ENCODE results near the gene ARID5A.
"Not testable (repeated sequence)": the region's sequence is repeated elsewhere in the genome, so short reads cannot be mapped to it uniquely, and the experiment has no call there.

The ARID5A gene

GRCh38 chr2:96556441-96557330 lies 20.1 kb downstream of the ARID5A start:
- peak; percentile 86 for DNase-seq
- Histone ChIP-seq H3K56ac (ENCODE audit: low read length) (no peak overlapping the region), H3K79me1 (ENCODE audit: low read length) (no peaks in the 10 kb centered on the region), H2BK15ac (replicated peaks; ENCODE audit: low read depth) (no peak overlapping the region), H3K4me3 (ENCODE audit: low read length) (no peak overlapping the region), H3K23ac (ENCODE audit: low read length) (no peak overlapping the region), H4K5ac (ENCODE audit: low read length) (no peak overlapping the region), H2BK120ac (ENCODE audit: low read depth, low read length) (no peak overlapping the region), H3K36me3 (ENCODE audit: control insufficient read depth, insufficient read depth, low read length) (no peaks in the 10 kb centered on the region), H3K18ac (ENCODE audit: low read length) (no peak overlapping the region), H3K27me3 (ENCODE audit: insufficient read depth, low read length, poor library complexity) (no peaks in the 10 kb centered on the region), H2AK5ac (ENCODE audit: low read length) (no peak overlapping the region), H2BK5ac (ENCODE audit: low read length) (no peak overlapping the region), H3K79me2 (ENCODE audit: control insufficient read depth, insufficient read depth, low read length) (no peaks in the 10 kb centered on the region), H3K4me1 (ENCODE audit: control insufficient read depth, low read depth, low read length) (no peaks in the 10 kb centered on the region), H3K9ac (ENCODE audit: low read length) (no peak overlapping the region), H3K4ac (ENCODE audit: low read depth, low read length) (no peak overlapping the region), H4K8ac (ENCODE audit: low read depth, low read length) (no peak overlapping the region), H3K4me2 (ENCODE audit: low read length) (no peak overlapping the region), H3K27ac (ENCODE audit: low read depth, low read length) (no peak overlapping the region)
- WGBS (ENCODE audit: extremely low coverage, insufficient coverage, low lambda C conversion rate): no CpG with 5 or more reads among the region's 16 CpGs

- not testable (repeated sequence) for H3K4me3 ChIP-seq (ENCODE audit: low read length); H2AK5ac ChIP-seq (ENCODE audit: low read length); H2BK15ac ChIP-seq (replicated peaks; ENCODE audit: low read depth); H3K56ac ChIP-seq (ENCODE audit: low read length); H3K79me1 ChIP-seq (ENCODE audit: low read length); H3K27ac ChIP-seq (ENCODE audit: low read depth, low read length); H3K79me2 ChIP-seq (ENCODE audit: control insufficient read depth, insufficient read depth, low read length); H3K23ac ChIP-seq (ENCODE audit: low read length); H3K4ac ChIP-seq (ENCODE audit: low read depth, low read length); H3K27me3 ChIP-seq (ENCODE audit: insufficient read depth, low read length, poor library complexity); H3K18ac ChIP-seq (ENCODE audit: low read length); H3K9ac ChIP-seq (ENCODE audit: low read length); H3K4me1 ChIP-seq (ENCODE audit: control insufficient read depth, low read depth, low read length); H3K4me2 ChIP-seq (ENCODE audit: low read length); H4K8ac ChIP-seq (ENCODE audit: low read depth, low read length); H2BK5ac ChIP-seq (ENCODE audit: low read length); DNase-seq; H3K36me3 ChIP-seq (ENCODE audit: control insufficient read depth, insufficient read depth, low read length); H2BK120ac ChIP-seq (ENCODE audit: low read depth, low read length); H4K5ac ChIP-seq (ENCODE audit: low read length)
- no CpG with 5 or more reads among the region's 6 CpGs for WGBS (ENCODE audit: extremely low coverage, insufficient coverage, low lambda C conversion rate)
Measured at GRCh38 chr2:96557421-96557820, 20.9 kb downstream of the ARID5A start.

- Histone ChIP-seq H4K5ac (ENCODE audit: low read length) (no peak overlapping the region), H3K9ac (ENCODE audit: low read length) (no peak overlapping the region), H4K8ac (ENCODE audit: low read depth, low read length) (no peak overlapping the region), H2BK120ac (ENCODE audit: low read depth, low read length) (no peak overlapping the region), H3K4me1 (ENCODE audit: control insufficient read depth, low read depth, low read length) (no peaks in the 10 kb centered on the region), H3K4ac (ENCODE audit: low read depth, low read length) (no peak overlapping the region), H3K4me3 (ENCODE audit: low read length) (no peak overlapping the region), H3K27ac (ENCODE audit: low read depth, low read length) (no peak overlapping the region), H3K4me2 (ENCODE audit: low read length) (no peak overlapping the region), H2BK5ac (ENCODE audit: low read length) (no peak overlapping the region), H3K79me1 (ENCODE audit: low read length) (no peaks in the 10 kb centered on the region), H3K36me3 (ENCODE audit: control insufficient read depth, insufficient read depth, low read length) (no peaks in the 10 kb centered on the region), H2BK15ac (replicated peaks; ENCODE audit: low read depth) (no peak overlapping the region), H3K56ac (ENCODE audit: low read length) (no peak overlapping the region), H3K79me2 (ENCODE audit: control insufficient read depth, insufficient read depth, low read length) (no peaks in the 10 kb centered on the region), H3K23ac (ENCODE audit: low read length) (no peak overlapping the region), H2AK5ac (ENCODE audit: low read length) (no peak overlapping the region), H3K18ac (ENCODE audit: low read length) (no peak overlapping the region), H3K27me3 (ENCODE audit: insufficient read depth, low read length, poor library complexity) (no peaks in the 10 kb centered on the region)
- no CpG with 5 or more reads among the region's 6 CpGs for WGBS (ENCODE audit: extremely low coverage, insufficient coverage, low lambda C conversion rate)
- no peak for DNase-seq
Measured at GRCh38 chr2:96558061-96558460, 21.5 kb downstream of the ARID5A start.

GRCh38 chr2:96558485-96558884 lies 21.9 kb downstream of the ARID5A start:
- WGBS (ENCODE audit: extremely low coverage, insufficient coverage, low lambda C conversion rate): no CpG with 5 or more reads among the region's 8 CpGs
- no peak overlapping the region for H3K4me3 ChIP-seq (ENCODE audit: low read length)

GRCh38 chr2:96564026-96564425 lies 27.5 kb downstream of the ARID5A start:
- Histone ChIP-seq H3K18ac (ENCODE audit: low read length) (no peak overlapping the region), H3K56ac (ENCODE audit: low read length) (no peak overlapping the region), H3K4me3 (ENCODE audit: low read length) (no peak overlapping the region), H3K4ac (ENCODE audit: low read depth, low read length) (no peak overlapping the region), H2BK120ac (ENCODE audit: low read depth, low read length) (no peak overlapping the region), H4K8ac (ENCODE audit: low read depth, low read length) (no peak overlapping the region), H3K4me1 (ENCODE audit: control insufficient read depth, low read depth, low read length) (peaks cover 3% of the 10 kb centered on the region), H3K9ac (ENCODE audit: low read length) (no peak overlapping the region), H3K27ac (ENCODE audit: low read depth, low read length) (no peak overlapping the region), H3K36me3 (ENCODE audit: control insufficient read depth, insufficient read depth, low read length) (no peaks in the 10 kb centered on the region), H2BK5ac (ENCODE audit: low read length) (no peak overlapping the region), H3K27me3 (ENCODE audit: insufficient read depth, low read length, poor library complexity) (no peaks in the 10 kb centered on the region), H2AK5ac (ENCODE audit: low read length) (no peak overlapping the region), H3K4me2 (ENCODE audit: low read length) (no peak overlapping the region), H3K79me2 (ENCODE audit: control insufficient read depth, insufficient read depth, low read length) (no peaks in the 10 kb centered on the region), H4K5ac (ENCODE audit: low read length) (no peak overlapping the region), H3K79me1 (ENCODE audit: low read length) (no peaks in the 10 kb centered on the region), H3K23ac (ENCODE audit: low read length) (no peak overlapping the region), H2BK15ac (replicated peaks; ENCODE audit: low read depth) (no peak overlapping the region)
- no CpG with 5 or more reads among the region's 4 CpGs for WGBS (ENCODE audit: extremely low coverage, insufficient coverage, low lambda C conversion rate)
- DNase-seq: no peak

More at GRCh38 chr2:96558485-96558884, 21.9 kb downstream of the ARID5A start:
- Histone ChIP-seq H3K4me2 (ENCODE audit: low read length) (no peak overlapping the region), H3K27ac (ENCODE audit: low read depth, low read length) (no peak overlapping the region), H3K79me1 (ENCODE audit: low read length) (no peaks in the 10 kb centered on the region), H3K23ac (ENCODE audit: low read length) (no peak overlapping the region), H3K18ac (ENCODE audit: low read length) (no peak overlapping the region), H3K4me1 (ENCODE audit: control insufficient read depth, low read depth, low read length) (no peaks in the 10 kb centered on the region), H3K56ac (ENCODE audit: low read length) (no peak overlapping the region), H3K27me3 (ENCODE audit: insufficient read depth, low read length, poor library complexity) (no peaks in the 10 kb centered on the region), H2BK5ac (ENCODE audit: low read length) (no peak overlapping the region), H2BK15ac (replicated peaks; ENCODE audit: low read depth) (no peak overlapping the region), H2BK120ac (ENCODE audit: low read depth, low read length) (no peak overlapping the region), H4K8ac (ENCODE audit: low read depth, low read length) (no peak overlapping the region), H4K5ac (ENCODE audit: low read length) (no peak overlapping the region), H3K36me3 (ENCODE audit: control insufficient read depth, insufficient read depth, low read length) (no peaks in the 10 kb centered on the region), H3K79me2 (ENCODE audit: control insufficient read depth, insufficient read depth, low read length) (no peaks in the 10 kb centered on the region), H2AK5ac (ENCODE audit: low read length) (no peak overlapping the region), H3K9ac (ENCODE audit: low read length) (no peak overlapping the region), H3K4ac (ENCODE audit: low read depth, low read length) (no peak overlapping the region)
- DNase-seq: no peak

GRCh38 chr2:96564563-96564962 lies 28.0 kb downstream of the ARID5A start:
- DNase-seq: no peak
- Histone ChIP-seq H3K4me2 (ENCODE audit: low read length) (no peak overlapping the region), H3K27ac (ENCODE audit: low read depth, low read length) (no peak overlapping the region), H3K18ac (ENCODE audit: low read length) (no peak overlapping the region), H4K5ac (ENCODE audit: low read length) (no peak overlapping the region), H3K36me3 (ENCODE audit: control insufficient read depth, insufficient read depth, low read length) (no peaks in the 10 kb centered on the region), H4K8ac (ENCODE audit: low read depth, low read length) (no peak overlapping the region), H3K79me1 (ENCODE audit: low read length) (no peaks in the 10 kb centered on the region), H2BK120ac (ENCODE audit: low read depth, low read length) (no peak overlapping the region), H3K56ac (ENCODE audit: low read length) (no peak overlapping the region), H3K4ac (ENCODE audit: low read depth, low read length) (no peak overlapping the region), H2BK5ac (ENCODE audit: low read length) (no peak overlapping the region), H3K9ac (ENCODE audit: low read length) (no peak overlapping the region), H3K4me3 (ENCODE audit: low read length) (no peak overlapping the region), H2AK5ac (ENCODE audit: low read length) (no peak overlapping the region), H3K4me1 (ENCODE audit: control insufficient read depth, low read depth, low read length) (peaks cover 3% of the 10 kb centered on the region), H3K27me3 (ENCODE audit: insufficient read depth, low read length, poor library complexity) (no peaks in the 10 kb centered on the region), H2BK15ac (replicated peaks; ENCODE audit: low read depth) (no peak overlapping the region), H3K23ac (ENCODE audit: low read length) (no peak overlapping the region), H3K79me2 (ENCODE audit: control insufficient read depth, insufficient read depth, low read length) (no peaks in the 10 kb centered on the region)
- no CpG with 5 or more reads among the region's 3 CpGs for whole genome bisulfite sequencing (ENCODE audit: extremely low coverage, insufficient coverage, low lambda C conversion rate)
